ENCODE results near the gene ZNF316. TPM values are rescaled to one million over a fixed set of nuclear protein-coding genes. Genes with fewer than 3 reads are reported as not detected.

The ZNF316 gene
- total RNA-seq, 2 experiments from 2014 or later, result 18.1 to 37.5 TPM

DNA sequence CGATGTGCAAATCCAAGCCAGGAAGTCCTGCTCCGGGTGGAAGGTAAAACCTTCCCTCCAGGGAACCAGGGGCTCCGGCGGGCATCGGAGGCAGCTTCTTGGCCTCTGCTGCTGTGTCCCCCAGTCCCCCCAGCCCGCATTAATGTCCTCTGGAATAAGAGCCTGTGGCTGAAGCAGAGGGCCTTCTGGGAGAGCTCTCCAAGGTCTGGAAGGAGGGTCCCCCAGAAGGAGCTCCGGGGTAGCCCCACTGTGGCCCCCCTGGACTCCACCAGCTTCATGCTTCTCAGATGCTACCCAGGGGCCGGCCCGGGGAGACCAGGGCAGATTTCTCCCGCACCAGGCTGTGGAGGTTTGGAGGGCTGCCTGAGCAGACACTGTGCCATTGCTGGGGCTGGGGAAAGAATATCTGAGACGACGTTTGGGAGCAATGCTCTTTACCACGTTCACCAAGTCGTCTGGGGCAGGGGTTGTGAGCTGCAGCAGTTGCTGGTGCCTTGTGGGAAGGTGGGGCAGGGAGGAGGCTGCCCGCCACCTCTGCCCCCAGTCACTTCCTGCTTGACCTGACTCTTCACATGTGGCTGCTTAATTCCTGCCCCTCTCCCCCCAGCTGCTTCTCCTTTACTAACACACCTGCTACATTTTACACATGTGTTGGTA lies 13.4 kb upstream of the ZNF316 start:
- intact Hi-C loops (cut with micrococcal nuclease; ENCODE audit: unreplicated experiment), result no loop called here
- DNase-seq (ENCODE audit: low spot score), result peak; percentile 75
- no TSS peak for BruUV-seq (replicated peaks)
- Histone ChIP-seq H4K20me1 (ENCODE audit: insufficient read depth, low read length) (no peaks in the 10 kb centered on the region), H3K36me3 (ENCODE audit: insufficient read depth, low read length) (no peaks in the 10 kb centered on the region), H3K4me2 (ENCODE audit: low read length) (peak overlapping the region; percentile 36), H3K4me3 (ENCODE audit: low read depth, low read length, poor library complexity, severe bottlenecking) (peak overlapping the region; percentile 13), H2AFZ (ENCODE audit: low read length) (peak overlapping the region; percentile 93), H3K27ac (ENCODE audit: low read depth, low read length, poor library complexity, severe bottlenecking) (peak overlapping the region; percentile 40), H3K4me1 (ENCODE audit: insufficient read depth, low read length, poor library complexity, severe bottlenecking) (peaks cover 41% of the 10 kb centered on the region), H3K79me2 (ENCODE audit: insufficient read depth, low read depth, low read length) (no peaks in the 10 kb centered on the region), H3K9me2 (ENCODE audit: insufficient read depth, low read length) (no peaks in the 10 kb centered on the region), H3K9me3 (ENCODE audit: low read length) (no peaks in the 10 kb centered on the region)
- TF ChIP-seq EZH2phosphoT487 (IDR thresholded peaks at IDR 0.05; ENCODE audit: borderline replicate concordance, low read depth, low read length) (no peak), CTCF (conservative IDR thresholded peaks at IDR 0.05; ENCODE audit: low read length) (no peak)
- POLR2A ChIA-PET, result interaction anchor here (0.5 to 1.2 kb wide), 2 partner anchors 32 to 1379 kb away, joined by 3 read pairs; no protein-coding TSS in a partner anchor
- CTCF ChIA-PET (ENCODE audit: unreplicated experiment), result no interaction called here

DNA sequence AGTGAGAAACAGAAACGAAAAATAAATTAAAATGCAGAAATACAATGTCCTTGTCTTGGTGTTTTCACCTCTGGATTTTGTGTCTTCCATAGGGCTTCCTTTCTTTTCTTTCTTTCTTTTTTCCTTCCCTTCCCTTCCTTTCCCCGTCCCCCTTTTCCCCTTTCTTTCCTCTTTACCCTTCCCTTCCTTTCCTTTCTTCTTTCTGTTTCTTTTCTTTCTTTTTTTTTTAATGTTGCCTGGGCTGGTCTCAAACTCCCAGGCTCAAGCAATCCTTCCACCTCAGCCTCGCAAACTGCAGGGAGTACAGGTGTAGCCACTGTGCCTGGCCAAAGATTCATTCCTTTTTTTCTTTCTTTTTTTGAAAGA lies 12.9 kb upstream of the ZNF316 start:
- H3K4me1 ChIP-seq (ENCODE audit: insufficient read depth, low read length, poor library complexity, severe bottlenecking), result peaks cover 41% of the 10 kb centered on the region
- H3K4me2 ChIP-seq (ENCODE audit: low read length), result peak overlapping the region; percentile 36
- intact Hi-C loops (cut with micrococcal nuclease; ENCODE audit: unreplicated experiment), result no loop called here
- DNase-seq (ENCODE audit: low spot score), result no peak
- H2AFZ ChIP-seq (ENCODE audit: low read length), result peak overlapping the region; percentile 93
- BruUV-seq (replicated peaks), result no TSS peak
- TF ChIP-seq CTCF (conservative IDR thresholded peaks at IDR 0.05; ENCODE audit: low read length) (no peak), EZH2phosphoT487 (IDR thresholded peaks at IDR 0.05; ENCODE audit: borderline replicate concordance, low read depth, low read length) (no peak)
- H3K79me2 ChIP-seq (ENCODE audit: insufficient read depth, low read depth, low read length), result no peaks in the 10 kb centered on the region
- POLR2A ChIA-PET, result interaction anchor here (0.5 to 1.2 kb wide), 2 partner anchors 33 to 1379 kb away, joined by 3 read pairs; no protein-coding TSS in a partner anchor
- peak overlapping the region; percentile 40 for H3K27ac ChIP-seq (ENCODE audit: low read depth, low read length, poor library complexity, severe bottlenecking)
- CTCF ChIA-PET (ENCODE audit: unreplicated experiment), result no interaction called here
- no peaks in the 10 kb centered on the region for H3K9me2 ChIP-seq (ENCODE audit: insufficient read depth, low read length)
- H4K20me1 ChIP-seq (ENCODE audit: insufficient read depth, low read length), result no peaks in the 10 kb centered on the region
- H3K36me3 ChIP-seq (ENCODE audit: insufficient read depth, low read length), result no peaks in the 10 kb centered on the region
- H3K4me3 ChIP-seq (ENCODE audit: low read depth, low read length, poor library complexity, severe bottlenecking), result peak overlapping the region; percentile 13
- H3K9me3 ChIP-seq (ENCODE audit: low read length), result no peaks in the 10 kb centered on the region

- Histone ChIP-seq H3K4me3 (ENCODE audit: low read depth, low read length, poor library complexity, severe bottlenecking) (no peak overlapping the region), H3K9me3 (ENCODE audit: low read length) (no peaks in the 10 kb centered on the region), H3K9me2 (ENCODE audit: insufficient read depth, low read length) (no peaks in the 10 kb centered on the region), H3K27ac (ENCODE audit: low read depth, low read length, poor library complexity, severe bottlenecking) (no peak overlapping the region), H3K36me3 (ENCODE audit: insufficient read depth, low read length) (no peaks in the 10 kb centered on the region), H3K79me2 (ENCODE audit: insufficient read depth, low read depth, low read length) (no peaks in the 10 kb centered on the region), H4K20me1 (ENCODE audit: insufficient read depth, low read length) (no peaks in the 10 kb centered on the region), H3K4me2 (ENCODE audit: low read length) (no peak overlapping the region), H3K4me1 (ENCODE audit: insufficient read depth, low read length, poor library complexity, severe bottlenecking) (peaks cover 15% of the 10 kb centered on the region), H2AFZ (ENCODE audit: low read length) (no peak overlapping the region)
- DNase-seq (ENCODE audit: low spot score), result no peak
- intact Hi-C loops (cut with micrococcal nuclease; ENCODE audit: unreplicated experiment), result no loop called here
- BruUV-seq (replicated peaks), result no TSS peak
- TF ChIP-seq CTCF (conservative IDR thresholded peaks at IDR 0.05; ENCODE audit: low read length), result no peak
- TF ChIP-seq EZH2phosphoT487 (IDR thresholded peaks at IDR 0.05; ENCODE audit: borderline replicate concordance, low read depth, low read length), result no peak
- ChIA-PET POLR2A (interaction anchor here (1.2 kb wide), 1 partner anchor 24 kb away, joined by 3 read pairs; no protein-coding TSS in a partner anchor), CTCF (ENCODE audit: unreplicated experiment) (no interaction called here)
Observed at GRCh38 chr7:6628045-6628444, 9.1 kb upstream of the ZNF316 start.
